OCI-LY3 (cell line): Measurements from ENCODE around the gene ZSCAN21.

ENCODE experiments used
- H2AFZ ChIP-seq: fragments of 200-600, 300-600 bp; shearing (Covaris generic); 2 replicates; pipeline ENCODE4 v1.6.0; 2014; ENCODE audit warnings: antibody characterized with exemption, low read depth, low read length
- H3K27ac ChIP-seq: fragments of 200-600, 300-600 bp; sonication (generic); 2 replicates; pipeline ENCODE4 v1.5.1; 2014; ENCODE audit warnings: mild to moderate bottlenecking, low read length, moderate library complexity, mixed read lengths
- H3K27me3 ChIP-seq: fragments of 200-600, 300-600 bp; sonication (generic); 2 replicates; pipeline ENCODE4 v1.6.1; 2014; ENCODE audit warnings: low read depth, low read length, mixed read lengths
- H3K36me3 ChIP-seq: fragments of 200-600, 300-600 bp; sonication (generic); replicated peaks from 2 replicates; pipeline ENCODE3; 2014; ENCODE audit warnings: low read depth, low read length, mixed read lengths
- H3K4me1 ChIP-seq: fragments of 300-600, 200-600 bp; sonication (generic); 2 replicates; pipeline ENCODE4 v1.6.1; 2014; ENCODE audit warnings: low read length, mixed read lengths
- H3K4me2 ChIP-seq: fragments of 200-600, 300-600 bp; sonication (generic); 2 replicates; pipeline ENCODE4 v1.6.1; 2014; ENCODE audit warnings: low read length, mixed read lengths
- H3K4me3 ChIP-seq: fragments of 300-600, 200-600 bp; sonication (generic); 2 replicates; pipeline ENCODE4 v1.5.1; 2014; ENCODE audit warnings: antibody characterized with exemption, mild to moderate bottlenecking, low read length, moderate library complexity
- H3K79me2 ChIP-seq: fragments of 300-600, 200-600 bp; shearing (Covaris generic); 2 replicates; pipeline ENCODE4 v1.6.1; 2014; ENCODE audit warnings: mild to moderate bottlenecking, low read length, mixed read lengths
- H3K9ac ChIP-seq: fragments of 300-600, 200-600 bp; shearing (Covaris generic); 2 replicates; pipeline ENCODE4 v1.6.0; 2014; ENCODE audit warnings: mild to moderate bottlenecking, low read length, moderate library complexity
- H3K9me3 ChIP-seq: fragments of 200-600, 300-600 bp; shearing (Covaris generic); 2 replicates; pipeline ENCODE4 v1.6.1; 2014; ENCODE audit warnings: low read length, mixed read lengths; ENCODE audit not compliant: insufficient read depth
- H4K20me1 ChIP-seq: fragments of 200-600, 300-600 bp; sonication (generic); 2 replicates; pipeline ENCODE4 v1.6.1; 2016; ENCODE audit warnings: low read length, mixed read lengths; ENCODE audit not compliant: insufficient read depth
- CTCF ChIP-seq: fragments of 200-600, 300-600 bp; sonication (generic); IDR thresholded peaks from 2 replicates; pipeline ENCODE4 v1.5.1; 2014; ENCODE audit warnings: antibody characterized with exemption, low read length, low read depth
- EZH2phosphoT487 ChIP-seq: fragments of 200-600 bp; shearing (Covaris generic); IDR thresholded peaks from 2 replicates; pipeline ENCODE4 v1.6.1; 2018; ENCODE audit warnings: antibody characterized with exemption, mixed run types, low read depth

ZSCAN21 gene

GRCh38 chr7:100107890-100108289, 58.3 kb downstream of the ZSCAN21 start:
- Histone ChIP-seq H3K4me1 (no peaks in the 10 kb centered on the region), H4K20me1 (no peaks in the 10 kb centered on the region), H3K27ac (no peak overlapping the region), H2AFZ (no peak overlapping the region), H3K36me3 (peaks cover 31% of the 10 kb centered on the region), H3K4me2 (no peak overlapping the region), H3K9me3 (no peaks in the 10 kb centered on the region), H3K4me3 (no peak overlapping the region), H3K79me2 (no peaks in the 10 kb centered on the region), H3K9ac (no peak overlapping the region), H3K27me3 (no peaks in the 10 kb centered on the region)
- TF ChIP-seq CTCF: no peak
- TF ChIP-seq EZH2phosphoT487: no peak

GRCh38 chr7:100109521-100110163, 60.1 kb downstream of the ZSCAN21 start:
- Histone ChIP-seq H3K36me3 (peaks cover 31% of the 10 kb centered on the region), H3K9ac (no peak overlapping the region), H3K4me2 (no peak overlapping the region), H3K27me3 (no peaks in the 10 kb centered on the region), H3K4me3 (no peak overlapping the region), H3K4me1 (no peaks in the 10 kb centered on the region), H4K20me1 (no peaks in the 10 kb centered on the region), H3K9me3 (no peaks in the 10 kb centered on the region), H3K79me2 (no peaks in the 10 kb centered on the region), H2AFZ (no peak overlapping the region), H3K27ac (no peak overlapping the region)
- TF ChIP-seq EZH2phosphoT487 (no peak), CTCF (no peak)

- Histone ChIP-seq H3K4me2 (no peak overlapping the region), H3K27me3 (no peaks in the 10 kb centered on the region), H3K9ac (no peak overlapping the region), H3K27ac (no peak overlapping the region), H3K9me3 (no peaks in the 10 kb centered on the region), H2AFZ (no peak overlapping the region), H3K36me3 (peaks cover 27% of the 10 kb centered on the region), H3K4me3 (no peak overlapping the region), H3K79me2 (no peaks in the 10 kb centered on the region), H4K20me1 (no peaks in the 10 kb centered on the region), H3K4me1 (no peaks in the 10 kb centered on the region)
- TF ChIP-seq EZH2phosphoT487 (no peak), CTCF (no peak)
Observed at GRCh38 chr7:100111156-100111555, 61.6 kb downstream of the ZSCAN21 start.

GRCh38 chr7:100111914-100112313, 62.3 kb downstream of the ZSCAN21 start:
- Histone ChIP-seq H4K20me1 (no peaks in the 10 kb centered on the region), H3K9me3 (no peaks in the 10 kb centered on the region), H3K4me2 (no peak overlapping the region), H2AFZ (no peak overlapping the region), H3K4me3 (no peak overlapping the region), H3K79me2 (no peaks in the 10 kb centered on the region), H3K27me3 (no peaks in the 10 kb centered on the region), H3K9ac (no peak overlapping the region), H3K36me3 (peaks cover 27% of the 10 kb centered on the region), H3K27ac (no peak overlapping the region), H3K4me1 (no peaks in the 10 kb centered on the region)
- TF ChIP-seq EZH2phosphoT487 (no peak), CTCF (no peak)
